CD4-positive, alpha-beta T cell treated with Interleukin-2 at 100 ng/mL for 4 hours (primary cell): Measurements from ENCODE around the gene TLCD1.
A peak's percentile ranks its signal among the peaks of the same experiment; 100 is the strongest.

Source experiments
- DNase-seq: peaks from one replicate; pipeline ENCODE4 v3.0.0-alpha.2; 2020; ENCODE audit warnings: low spot score

Gene TLCD1, protein sequence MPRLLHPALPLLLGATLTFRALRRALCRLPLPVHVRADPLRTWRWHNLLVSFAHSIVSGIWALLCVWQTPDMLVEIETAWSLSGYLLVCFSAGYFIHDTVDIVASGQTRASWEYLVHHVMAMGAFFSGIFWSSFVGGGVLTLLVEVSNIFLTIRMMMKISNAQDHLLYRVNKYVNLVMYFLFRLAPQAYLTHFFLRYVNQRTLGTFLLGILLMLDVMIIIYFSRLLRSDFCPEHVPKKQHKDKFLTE

GRCh38 chr17:28726226-28726626, at the start of gene TLCD1:
TLCD1 (minus strand) TSS chr17:28726233; CDS start chr17:28726097, 136 bp downstream.
- DNase-seq: peak; percentile 62

DNA sequence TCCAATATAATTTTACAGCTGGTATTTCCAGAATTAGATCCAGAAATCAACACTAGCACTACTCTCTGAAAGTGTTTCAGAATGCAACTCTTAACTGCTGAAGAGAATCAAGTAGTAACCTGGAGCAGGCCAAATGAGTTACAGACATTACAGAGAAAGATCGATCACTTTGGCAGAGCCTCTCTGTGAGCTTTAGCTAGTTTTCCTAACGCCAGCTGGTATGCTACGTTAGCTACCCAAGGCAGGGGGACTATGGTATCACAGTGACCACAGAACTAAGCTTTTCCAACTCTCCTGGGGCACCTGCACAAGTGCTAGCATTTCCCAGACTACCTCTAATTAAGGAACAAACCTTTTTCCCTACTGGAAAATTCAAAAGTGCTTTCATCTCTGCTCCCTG, 48.2 kb upstream of the TLCD1 start:
- DNase-seq: no peak

DNA sequence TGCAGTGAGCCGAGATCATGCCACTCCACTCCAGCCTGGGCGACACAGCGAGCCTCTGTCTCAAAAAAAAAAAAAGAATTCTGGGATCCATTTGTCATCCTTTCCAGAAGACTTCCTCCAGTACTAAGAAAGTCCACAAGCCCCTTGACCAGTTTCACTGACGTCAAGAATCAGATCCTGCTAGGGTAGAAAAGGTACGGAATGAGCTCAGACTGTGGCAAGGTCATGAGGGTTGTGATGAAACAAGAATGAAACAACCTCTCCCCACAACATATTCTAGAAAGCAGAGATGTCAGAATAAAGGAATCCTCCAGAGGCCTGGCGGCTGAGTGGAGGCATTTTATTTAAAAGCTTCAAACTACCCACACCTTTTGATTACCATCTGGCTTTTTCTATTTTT, 47.7 kb upstream of the TLCD1 start:
- DNase-seq: no peak

DNA sequence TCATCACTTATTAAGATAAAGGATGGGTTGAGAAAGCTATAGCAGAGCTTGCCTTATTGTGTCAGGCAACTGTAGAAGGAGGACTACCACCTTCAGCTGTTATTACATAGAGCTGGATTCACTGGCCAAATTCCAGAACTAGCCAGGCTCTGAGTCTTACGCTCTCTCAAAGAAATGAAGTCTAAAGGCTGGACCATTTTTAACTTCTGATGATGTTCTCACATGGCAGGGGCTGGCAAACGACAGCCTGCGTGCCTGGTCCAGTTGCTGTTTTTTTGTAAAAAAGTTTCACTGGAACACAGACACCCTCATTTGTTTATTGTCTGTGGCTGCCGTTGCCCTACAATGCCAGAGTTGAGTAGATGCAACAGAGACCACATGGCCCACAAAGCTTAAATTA, 39.0 kb upstream of the TLCD1 start:
- no peak for DNase-seq

DNA sequence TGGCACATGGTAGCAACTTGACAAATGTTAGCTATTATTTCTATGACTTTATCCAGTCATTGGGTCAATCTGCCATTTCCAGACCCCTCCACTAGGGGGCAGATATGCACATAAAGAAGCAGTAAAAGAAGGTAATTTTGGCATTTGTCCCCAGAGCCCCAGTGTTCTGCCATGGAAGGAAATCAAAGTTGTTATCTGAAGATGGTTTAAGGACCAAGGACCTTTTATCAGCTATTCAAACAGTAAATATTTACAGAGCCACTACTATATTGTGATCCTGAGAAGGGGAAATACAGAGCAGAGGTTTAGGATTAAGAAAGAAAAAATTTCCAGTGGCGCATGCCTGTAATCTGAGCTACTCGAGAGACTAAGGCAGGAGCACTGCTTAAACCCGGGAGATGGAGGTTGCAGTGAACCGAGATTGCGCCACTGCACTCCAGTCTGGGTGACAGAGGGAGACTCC, 37.8 kb upstream of the TLCD1 start:
- DNase-seq: peak; percentile 87

DNA sequence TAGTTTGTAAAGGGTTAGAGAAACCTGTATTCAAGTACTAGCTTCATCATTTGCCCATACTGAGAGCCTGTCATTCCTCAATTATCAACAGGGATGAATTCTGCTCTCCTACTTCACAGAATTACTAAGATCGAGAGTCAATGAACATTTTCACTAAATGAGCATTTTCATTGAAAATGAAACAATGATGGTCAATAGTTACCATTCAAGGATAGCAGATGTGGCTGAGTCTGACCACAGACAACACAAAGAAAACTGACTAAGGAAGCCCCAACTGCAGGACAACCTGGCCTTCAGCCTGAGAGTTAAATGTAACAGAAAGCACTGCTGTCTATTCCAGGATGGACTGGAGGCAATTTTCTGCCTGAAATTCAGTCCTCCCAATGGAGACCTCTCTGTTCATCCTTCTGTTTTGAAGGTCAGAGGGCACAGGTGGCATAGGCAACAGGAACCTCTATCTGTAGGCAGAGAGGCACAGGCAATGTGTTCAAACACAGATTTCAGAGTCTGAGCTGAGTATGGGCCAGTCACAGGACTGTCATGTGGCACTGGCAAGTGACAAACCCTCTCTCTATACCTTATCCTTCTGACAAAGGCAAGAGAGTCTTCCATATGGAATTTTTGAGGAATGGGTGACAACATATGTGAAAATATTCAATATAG, 37.2 kb upstream of the TLCD1 start:
- DNase-seq: no peak

- no peak for DNase-seq
Measured at GRCh38 chr17:28760601-28761562, 34.8 kb upstream of the TLCD1 start.

DNA sequence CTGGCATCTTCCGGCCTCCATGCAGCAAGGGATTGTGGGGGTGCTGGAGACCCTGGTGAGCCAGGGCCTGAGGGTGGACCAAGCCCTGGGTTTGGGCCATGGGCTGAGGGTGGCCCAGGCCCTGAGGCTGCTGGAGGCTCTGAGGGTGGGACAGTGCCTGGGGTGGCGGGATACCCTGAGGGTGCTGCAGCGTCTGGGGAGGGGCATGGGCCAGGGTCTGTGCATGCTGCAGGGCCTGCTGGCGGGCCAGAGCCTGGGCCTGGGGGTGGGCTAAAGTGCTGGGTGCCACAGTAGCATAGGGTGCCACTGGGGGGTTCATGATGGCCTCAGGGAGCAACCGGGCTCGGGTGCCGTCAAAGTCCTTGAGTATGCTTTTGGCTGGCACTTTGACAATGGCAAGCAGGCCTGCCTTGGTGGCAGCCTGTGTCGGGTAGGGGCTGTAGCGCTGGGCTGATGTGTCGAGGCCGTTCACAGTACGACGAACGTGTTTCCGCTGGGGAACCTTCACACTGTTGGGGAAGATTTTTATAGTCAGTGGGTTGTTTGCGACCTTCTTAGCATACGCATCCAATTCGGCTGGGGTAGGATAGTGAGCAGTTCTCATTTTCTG, 33.3 kb upstream of the TLCD1 start:
- DNase-seq: no peak

GRCh38 chr17:28758411-28759121, 32.5 kb upstream of the TLCD1 start:
- no peak for DNase-seq

- DNase-seq: no peak
Measured at GRCh38 chr17:28756049-28756804, 30.2 kb upstream of the TLCD1 start.

DNA sequence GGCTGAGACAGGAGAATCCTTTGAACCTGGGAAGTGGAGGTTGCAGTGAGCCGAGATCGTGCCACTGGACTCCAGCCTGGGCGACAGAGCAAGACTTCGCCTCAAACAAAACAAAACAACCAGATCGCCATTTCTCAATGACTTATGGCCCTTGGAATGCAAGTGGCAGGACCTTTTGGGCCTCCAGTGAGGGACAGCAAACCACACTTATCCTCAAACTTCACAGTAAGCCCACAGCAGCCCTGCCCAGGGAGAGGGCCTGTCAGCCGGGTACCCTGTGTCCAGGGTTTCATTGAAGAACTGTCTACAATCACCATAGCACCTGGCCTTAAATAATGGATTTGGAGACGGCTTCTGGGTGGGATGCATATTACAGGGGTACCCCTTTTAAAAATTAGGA, 29.5 kb upstream of the TLCD1 start:
- DNase-seq: no peak

DNA sequence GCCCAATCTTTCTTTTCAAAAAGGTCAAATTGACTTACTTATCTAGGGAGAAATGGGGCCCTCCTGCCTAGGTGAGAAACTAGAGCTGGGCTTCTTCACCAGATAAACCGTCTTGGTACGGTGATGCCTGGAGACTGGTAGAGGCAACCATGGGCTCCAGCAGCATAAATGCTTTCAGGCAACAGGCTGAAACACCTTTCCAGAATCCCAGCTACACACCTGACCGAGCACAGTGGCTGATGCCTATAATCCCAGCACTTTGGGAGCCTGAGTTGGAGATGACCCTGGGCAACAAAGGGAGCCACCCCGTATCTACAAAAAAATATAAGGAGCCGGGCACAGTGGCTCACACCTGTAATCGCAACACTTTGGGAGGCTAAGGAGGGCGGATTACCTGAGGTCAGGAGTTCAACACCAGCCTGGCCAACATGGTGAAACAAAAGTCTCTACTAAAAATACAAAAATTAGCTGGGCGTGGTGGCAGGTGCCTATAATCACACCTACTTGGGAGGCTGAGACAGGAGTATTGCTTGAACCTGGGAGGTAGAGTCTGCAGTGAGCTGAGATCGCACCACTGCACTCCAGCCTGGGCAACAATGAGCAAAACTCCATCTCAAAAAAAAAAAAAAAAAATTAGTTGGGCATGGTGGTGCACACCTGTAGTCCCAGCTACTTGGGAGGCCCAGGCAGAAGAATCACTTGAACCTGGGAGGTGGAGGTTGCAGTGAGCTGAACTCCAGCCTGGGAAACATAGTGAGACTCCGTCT, 25.8 kb upstream of the TLCD1 start:
- DNase-seq: no peak

- peak; percentile 91 for DNase-seq
Measured at GRCh38 chr17:28750178-28751047, 24.4 kb upstream of the TLCD1 start.

GRCh38 chr17:28749516-28750177, 23.6 kb upstream of the TLCD1 start:
- DNase-seq: no peak

- no peak for DNase-seq
Measured at GRCh38 chr17:28748852-28749515, 23.0 kb upstream of the TLCD1 start.

- no peak for DNase-seq
Measured at GRCh38 chr17:28747801-28748750, 22.0 kb upstream of the TLCD1 start.
